HEK293 (cell line): ENCODE measurements around the gene ANKRD35.
A peak's percentile ranks its signal among the peaks of the same experiment; 100 is the strongest.

Source experiments
- GFI1B ChIP-seq: fragments of 450-650 bp; formaldehyde crosslinking; IDR thresholded peaks from 2 replicates; pipeline ENCODE4 v1.5.1; 2016; ENCODE audit warnings: missing biosample characterization, missing genetic modification characterization
- GLI2 ChIP-seq: fragments of 450-650 bp; formaldehyde crosslinking; IDR thresholded peaks from 2 replicates; pipeline ENCODE4; 2017; ENCODE audit warnings: missing biosample characterization, missing genetic modification characterization, low read depth, borderline replicate concordance
- HIC1 ChIP-seq: fragments of 450-650 bp; formaldehyde crosslinking; IDR thresholded peaks from 2 replicates; pipeline ENCODE4 v1.5.1; 2016; ENCODE audit warnings: missing biosample characterization, missing genetic modification characterization
- HOXA7 ChIP-seq: sonication (generic); formaldehyde crosslinking; IDR thresholded peaks from 2 replicates; pipeline ENCODE4 v1.8.1; 2022; ENCODE audit warnings: missing genetic modification reagents, borderline replicate concordance
- ZBTB26 ChIP-seq: fragments of 450-650 bp; formaldehyde crosslinking; optimal IDR thresholded peaks from 2 replicates; pipeline ENCODE3; 2016; ENCODE audit warnings: missing biosample characterization, mild to moderate bottlenecking, missing genetic modification characterization
- ZBTB49 ChIP-seq: fragments of 450-650 bp; formaldehyde crosslinking; IDR thresholded peaks from 2 replicates; pipeline ENCODE4 v1.5.1; 2016; ENCODE audit warnings: missing biosample characterization, missing genetic modification characterization, low read depth
- ZBTB6 ChIP-seq: fragments of 450-650 bp; formaldehyde crosslinking; IDR thresholded peaks from 2 replicates; pipeline ENCODE4 v1.5.1; 2017; ENCODE audit warnings: missing biosample characterization, missing genetic modification characterization
- ZBTB7A ChIP-seq: fragments of 450-650 bp; formaldehyde crosslinking; IDR thresholded peaks from 2 replicates; pipeline ENCODE4 v1.5.1; 2016; ENCODE audit warnings: low read depth, missing biosample characterization, missing genetic modification characterization
- ZFP37 ChIP-seq: fragments of 450-650 bp; formaldehyde crosslinking; IDR thresholded peaks from 2 replicates; pipeline ENCODE4 v1.5.1; 2016; ENCODE audit warnings: missing biosample characterization, missing genetic modification characterization
- ZNF138 ChIP-seq: fragments of 450-650 bp; formaldehyde crosslinking; IDR thresholded peaks from 2 replicates; pipeline ENCODE4 v1.5.1; 2016; ENCODE audit warnings: missing biosample characterization, missing genetic modification characterization, borderline replicate concordance
- ZNF148 ChIP-seq: fragments of 450-650 bp; formaldehyde crosslinking; IDR thresholded peaks from 2 replicates; pipeline ENCODE4 v1.5.0; 2017; ENCODE audit warnings: missing biosample characterization, missing genetic modification characterization, borderline replicate concordance
- ZNF155 ChIP-seq: fragments of 450-650 bp; formaldehyde crosslinking; IDR thresholded peaks from 2 replicates; pipeline ENCODE4 v1.5.1; 2016; ENCODE audit warnings: missing biosample characterization, missing genetic modification characterization
- ZNF302 ChIP-seq: fragments of 450-650 bp; formaldehyde crosslinking; IDR thresholded peaks from 2 replicates; pipeline ENCODE4 v1.5.1; 2016; ENCODE audit warnings: missing biosample characterization, missing genetic modification characterization, low read depth
- ZNF311 ChIP-seq: fragments of 450-650 bp; formaldehyde crosslinking; IDR thresholded peaks from 2 replicates; pipeline ENCODE4 v1.5.1; 2017; ENCODE audit warnings: missing biosample characterization, missing genetic modification characterization, borderline replicate concordance
- ZNF324 ChIP-seq: fragments of 450-650 bp; formaldehyde crosslinking; IDR thresholded peaks from 2 replicates; pipeline ENCODE4 v1.5.1; 2016; ENCODE audit warnings: missing biosample characterization, missing genetic modification characterization
- ZNF366 ChIP-seq: fragments of 450-650 bp; formaldehyde crosslinking; conservative IDR thresholded peaks from 2 replicates; pipeline ENCODE4 v1.5.1; 2016; ENCODE audit warnings: missing biosample characterization, missing genetic modification characterization
- ZNF473 ChIP-seq: fragments of 450-650 bp; formaldehyde crosslinking; IDR thresholded peaks from 2 replicates; pipeline ENCODE4 v1.5.1; 2017; ENCODE audit warnings: missing biosample characterization, missing genetic modification characterization
- ZNF510 ChIP-seq: fragments of 450-650 bp; formaldehyde crosslinking; IDR thresholded peaks from 2 replicates; pipeline ENCODE4 v1.5.1; 2018; ENCODE audit warnings: mild to moderate bottlenecking, missing genetic modification characterization, missing biosample characterization; ENCODE audit not compliant: insufficient replicate concordance
- ZNF548 ChIP-seq: fragments of 450-650 bp; formaldehyde crosslinking; IDR thresholded peaks from 2 replicates; pipeline ENCODE4 v1.5.1; 2016; ENCODE audit warnings: missing biosample characterization, missing genetic modification characterization
- ZNF558 ChIP-seq: fragments of 450-650 bp; formaldehyde crosslinking; IDR thresholded peaks from 2 replicates; pipeline ENCODE4 v1.5.1; 2016; ENCODE audit warnings: missing biosample characterization, missing genetic modification characterization
- ZNF560 ChIP-seq: fragments of 450-650 bp; formaldehyde crosslinking; IDR thresholded peaks from 2 replicates; pipeline ENCODE4 v1.5.1; 2017; ENCODE audit warnings: missing biosample characterization, missing genetic modification characterization, borderline replicate concordance
- ZNF621 ChIP-seq: fragments of 450-650 bp; formaldehyde crosslinking; IDR thresholded peaks from 2 replicates; pipeline ENCODE4 v1.5.1; 2017; ENCODE audit warnings: missing biosample characterization, missing genetic modification characterization
- ZNF624 ChIP-seq: fragments of 450-650 bp; formaldehyde crosslinking; IDR thresholded peaks from 2 replicates; pipeline ENCODE4 v1.5.1; 2017; ENCODE audit warnings: missing biosample characterization, missing genetic modification characterization
- ZNF664 ChIP-seq: fragments of 450-650 bp; formaldehyde crosslinking; IDR thresholded peaks from 2 replicates; pipeline ENCODE4 v1.5.1; 2016; ENCODE audit warnings: missing biosample characterization, missing genetic modification characterization
- ZNF701 ChIP-seq: fragments of 450-650 bp; formaldehyde crosslinking; IDR thresholded peaks from 2 replicates; pipeline ENCODE4 v1.5.1; 2016; ENCODE audit warnings: missing biosample characterization, missing genetic modification characterization
- ZNF704 ChIP-seq: fragments of 450-650 bp; formaldehyde crosslinking; IDR thresholded peaks from 2 replicates; pipeline ENCODE4 v1.5.1; 2016; ENCODE audit warnings: missing biosample characterization, missing genetic modification characterization
- ZNF707 ChIP-seq: fragments of 450-650 bp; formaldehyde crosslinking; IDR thresholded peaks from 2 replicates; pipeline ENCODE4 v1.5.1; 2016; ENCODE audit warnings: missing biosample characterization, missing genetic modification characterization
- ZNF785 ChIP-seq: fragments of 450-650 bp; formaldehyde crosslinking; IDR thresholded peaks from 2 replicates; pipeline ENCODE4 v1.5.1; 2016; ENCODE audit warnings: missing biosample characterization, missing genetic modification characterization
- ZNF830 ChIP-seq: fragments of 450-650 bp; IDR thresholded peaks from 2 replicates; pipeline ENCODE4 v1.5.0; 2018; ENCODE audit warnings: missing biosample characterization, missing genetic modification characterization, low read depth, mild to moderate bottlenecking, moderate library complexity

ANKRD35 gene

GRCh38 chr1:145891587-145892485 is 6.2 kb upstream of the ANKRD35 start (continued):
- peak; percentile 87 for TF ChIP-seq HIC1 (tag by site-specific recombination)
- TF ChIP-seq ZNF510 (tag by site-specific recombination), result no peak
- peak; percentile 84 for TF ChIP-seq ZNF366
- TF ChIP-seq ZNF701 (tag by site-specific recombination), result no peak
- no peak for TF ChIP-seq ZNF138 (tag by site-specific recombination)
- TF ChIP-seq ZNF560 (tag by site-specific recombination), result no peak
- no peak for TF ChIP-seq ZBTB49 (tag by site-specific recombination)
- TF ChIP-seq ZNF830 (tag by site-specific recombination), result no peak
- no peak for TF ChIP-seq ZNF302 (tag by site-specific recombination)
- TF ChIP-seq ZBTB7A (tag by site-specific recombination), result no peak
- no peak for TF ChIP-seq ZNF473 (tag by site-specific recombination)
- peak; percentile 55; the same call in 1 of the 2 replicates for TF ChIP-seq ZNF664 (tag by site-specific recombination)
- no peak for TF ChIP-seq ZBTB6
- TF ChIP-seq ZNF148 (tag by site-specific recombination), result no peak
- TF ChIP-seq ZNF621 (tag by site-specific recombination), result no peak
- no peak for TF ChIP-seq ZBTB26
- no peak for TF ChIP-seq ZNF155 (tag by site-specific recombination)
- TF ChIP-seq ZFP37 (tag by site-specific recombination), result no peak
- peak; percentile 76; the same call in 1 of the 2 replicates for TF ChIP-seq ZNF324 (tag by site-specific recombination)
- TF ChIP-seq ZNF311 (tag by site-specific recombination), result no peak
- no peak for TF ChIP-seq ZNF624 (tag by site-specific recombination)
- no peak for TF ChIP-seq HOXA7
- no peak for TF ChIP-seq ZNF707
- no peak for TF ChIP-seq ZNF548 (tag by site-specific recombination)
- no peak for TF ChIP-seq ZNF785 (tag by site-specific recombination)
- TF ChIP-seq GFI1B, result no peak
- TF ChIP-seq ZNF558, result peak; percentile 20
- TF ChIP-seq GLI2 (tag by site-specific recombination), result no peak
- no peak for TF ChIP-seq ZNF704
